HUES6 (cell line): Measurements from ENCODE around the gene ALKBH5.

ENCODE experiments used
- H3K27ac ChIP-seq: 2 replicates; pipeline ENCODE4 v1.7.0; 2013; ENCODE audit warnings: low read depth, mild to moderate bottlenecking, low read length, inconsistent platforms
- H3K27me3 ChIP-seq: 2 replicates; pipeline ENCODE4 v1.6.1; 2013; ENCODE audit warnings: low read length; ENCODE audit not compliant: control insufficient read depth, insufficient read depth
- H3K36me3 ChIP-seq: 2 replicates; pipeline ENCODE4 v1.6.1; 2013; ENCODE audit warnings: low read length; ENCODE audit not compliant: control insufficient read depth, insufficient read depth
- H3K4me1 ChIP-seq: 2 replicates; pipeline ENCODE4 v1.6.1; 2013; ENCODE audit warnings: low read length; ENCODE audit not compliant: control insufficient read depth, insufficient read depth
- H3K4me3 ChIP-seq: 2 replicates; pipeline ENCODE4 v1.5.1; 2013; ENCODE audit warnings: low read depth, low read length
- H3K9ac ChIP-seq: one replicate; pipeline ENCODE4 v1.6.1; 2013; ENCODE audit warnings: mild to moderate bottlenecking, low read length
- H3K9me3 ChIP-seq: 2 replicates; pipeline ENCODE4 v1.6.1; 2013; ENCODE audit warnings: low read depth, low read length; ENCODE audit not compliant: control insufficient read depth, insufficient read depth

Gene ALKBH5

DNA sequence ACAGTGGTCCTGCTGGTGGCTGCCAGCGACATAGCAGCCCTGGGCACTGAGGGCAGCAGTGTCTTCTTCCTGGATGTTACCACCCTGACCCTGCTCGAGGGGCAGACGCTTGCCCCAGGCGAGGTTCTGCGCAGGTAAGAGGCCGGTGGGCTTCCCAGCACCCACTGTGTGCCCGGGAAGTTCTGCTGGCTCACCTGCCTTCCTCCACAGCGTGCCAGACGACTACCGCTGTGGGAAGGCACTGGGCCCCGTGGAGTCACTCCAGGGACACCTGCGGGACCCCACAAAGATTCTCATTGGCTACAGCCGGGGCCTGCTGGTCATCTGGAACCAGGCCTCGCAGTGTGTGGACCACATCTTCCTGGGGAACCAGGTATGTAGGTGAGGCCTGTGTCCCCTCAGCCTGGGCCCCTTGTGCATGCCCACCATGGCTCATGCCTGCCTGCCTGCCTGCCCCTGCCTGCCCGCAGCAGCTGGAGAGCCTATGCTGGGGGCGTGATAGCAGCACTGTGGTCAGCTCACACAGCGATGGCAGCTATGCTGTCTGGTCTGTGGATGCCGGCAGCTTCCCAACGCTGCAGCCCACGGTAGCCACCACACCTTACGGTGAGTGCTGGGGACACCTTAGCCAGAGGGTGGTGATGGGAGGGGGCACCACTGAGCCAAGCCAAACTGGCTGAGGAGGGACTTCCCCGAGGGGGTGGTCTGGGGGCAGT is 50.3 kb downstream of the ALKBH5 start:
- H3K9ac ChIP-seq = no peak overlapping the region
- peaks cover 68% of the 10 kb centered on the region for H3K36me3 ChIP-seq
- no peaks in the 10 kb centered on the region for H3K4me1 ChIP-seq
- H3K9me3 ChIP-seq = no peaks in the 10 kb centered on the region
- no peaks in the 10 kb centered on the region for H3K27me3 ChIP-seq
- H3K4me3 ChIP-seq = no peak overlapping the region
- H3K27ac ChIP-seq = no peak overlapping the region; the same call in 1 of the 2 replicates

DNA sequence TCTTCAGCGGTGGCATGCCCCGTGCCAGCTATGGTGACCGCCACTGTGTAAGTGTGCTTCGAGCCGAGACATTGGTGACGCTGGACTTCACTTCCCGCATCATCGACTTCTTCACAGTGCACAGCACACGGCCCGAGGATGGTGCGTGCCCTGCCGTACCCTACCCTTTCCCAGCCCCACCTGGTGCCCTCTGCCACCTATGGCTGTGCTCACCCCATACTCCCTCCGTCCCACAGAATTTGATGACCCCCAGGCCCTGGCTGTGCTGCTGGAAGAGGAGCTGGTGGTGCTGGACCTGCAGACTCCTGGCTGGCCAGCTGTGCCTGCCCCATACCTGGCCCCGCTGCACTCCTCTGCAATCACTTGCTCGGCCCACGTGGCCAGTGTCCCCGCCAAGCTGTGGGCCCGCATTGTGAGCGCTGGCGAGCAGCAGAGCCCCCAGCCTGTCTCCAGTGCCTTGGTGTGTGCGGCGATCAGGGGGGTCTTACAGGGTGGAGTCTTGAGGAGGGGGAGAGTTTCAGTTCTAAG is 51.3 kb downstream of the ALKBH5 start:
- H3K4me1 ChIP-seq = no peaks in the 10 kb centered on the region
- peak overlapping the region; percentile 31; the same call in 1 of the 2 replicates for H3K27ac ChIP-seq
- no peak overlapping the region for H3K9ac ChIP-seq
- no peaks in the 10 kb centered on the region for H3K27me3 ChIP-seq
- H3K36me3 ChIP-seq = peaks cover 76% of the 10 kb centered on the region
- no peaks in the 10 kb centered on the region for H3K9me3 ChIP-seq
- H3K4me3 ChIP-seq = no peak overlapping the region

DNA sequence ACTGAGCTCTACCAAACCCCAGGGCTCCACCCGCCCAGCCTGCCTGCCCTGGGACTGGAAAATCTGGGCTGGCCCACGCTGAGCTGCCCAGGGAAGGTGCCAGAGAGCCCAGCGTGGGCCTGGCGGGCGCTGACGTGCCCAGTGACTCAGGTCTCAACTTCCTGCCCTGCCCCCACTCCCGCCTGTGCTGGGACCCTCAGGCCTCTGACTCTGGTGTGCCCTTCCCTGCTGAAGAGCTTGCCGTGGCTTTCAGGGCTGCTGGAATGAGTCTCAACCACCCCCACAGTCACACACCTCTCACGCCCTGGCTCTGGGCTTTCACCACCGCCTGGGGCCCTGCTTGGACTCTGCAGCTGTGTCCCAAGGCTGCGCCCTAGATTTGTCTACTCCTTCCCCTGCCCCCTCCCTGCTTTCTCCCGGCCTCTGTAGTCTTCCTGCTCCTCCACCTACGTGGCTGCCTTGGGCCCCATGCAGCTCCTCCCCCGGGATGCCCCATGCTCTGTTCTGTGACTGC is 52.2 kb downstream of the ALKBH5 start:
- Histone ChIP-seq H3K9me3 (no peaks in the 10 kb centered on the region), H3K27ac (peak overlapping the region; percentile 31; the same call in 1 of the 2 replicates), H3K27me3 (no peaks in the 10 kb centered on the region), H3K4me1 (no peaks in the 10 kb centered on the region), H3K4me3 (no peak overlapping the region), H3K9ac (no peak overlapping the region), H3K36me3 (peaks cover 85% of the 10 kb centered on the region)

DNA sequence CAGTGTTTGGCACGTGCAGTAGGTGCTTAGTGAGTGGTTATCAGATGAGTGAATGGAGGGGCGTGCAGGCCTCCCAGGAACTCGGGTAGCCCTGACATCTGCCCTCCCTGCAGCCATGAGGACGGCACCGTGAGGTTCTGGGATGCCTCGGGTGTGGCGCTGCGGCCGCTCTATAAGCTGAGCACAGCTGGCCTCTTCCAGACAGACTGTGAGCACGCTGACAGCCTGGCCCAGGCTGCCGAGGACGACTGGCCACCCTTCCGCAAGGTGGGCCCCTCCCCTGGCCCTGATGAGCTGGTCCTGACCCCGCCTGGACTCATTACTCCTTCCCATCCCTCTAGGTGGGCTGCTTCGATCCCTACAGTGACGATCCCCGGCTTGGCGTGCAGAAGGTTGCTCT is 52.9 kb downstream of the ALKBH5 start:
- no peaks in the 10 kb centered on the region for H3K4me1 ChIP-seq
- no peak overlapping the region for H3K27ac ChIP-seq
- no peak overlapping the region for H3K4me3 ChIP-seq
- no peaks in the 10 kb centered on the region for H3K27me3 ChIP-seq
- no peak overlapping the region for H3K9ac ChIP-seq
- peaks cover 92% of the 10 kb centered on the region for H3K36me3 ChIP-seq
- H3K9me3 ChIP-seq = no peaks in the 10 kb centered on the region

DNA sequence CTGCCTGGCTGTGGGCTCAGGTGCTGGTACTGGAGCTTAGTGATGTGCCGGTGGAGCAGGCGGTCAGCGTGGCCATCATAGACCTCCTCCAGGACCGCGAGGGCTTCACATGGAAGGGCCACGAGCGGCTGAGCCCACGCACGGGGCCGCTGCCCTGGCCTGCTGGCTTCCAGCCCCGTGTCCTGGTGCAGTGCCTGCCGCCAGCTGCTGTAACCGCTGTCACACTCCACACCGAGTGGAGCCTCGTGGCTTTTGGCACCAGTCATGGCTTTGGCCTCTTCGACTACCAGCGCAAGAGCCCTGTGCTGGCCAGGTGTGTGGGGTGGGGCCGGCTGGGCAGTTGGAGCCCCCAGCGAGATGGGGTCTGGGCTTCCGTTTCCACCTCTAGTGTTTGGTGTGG is 53.8 kb downstream of the ALKBH5 start:
- Histone ChIP-seq H3K4me3 (no peak overlapping the region), H3K27ac (no peak overlapping the region), H3K4me1 (no peaks in the 10 kb centered on the region), H3K27me3 (no peaks in the 10 kb centered on the region), H3K9ac (no peak overlapping the region), H3K36me3 (peaks cover 95% of the 10 kb centered on the region), H3K9me3 (no peaks in the 10 kb centered on the region)

DNA sequence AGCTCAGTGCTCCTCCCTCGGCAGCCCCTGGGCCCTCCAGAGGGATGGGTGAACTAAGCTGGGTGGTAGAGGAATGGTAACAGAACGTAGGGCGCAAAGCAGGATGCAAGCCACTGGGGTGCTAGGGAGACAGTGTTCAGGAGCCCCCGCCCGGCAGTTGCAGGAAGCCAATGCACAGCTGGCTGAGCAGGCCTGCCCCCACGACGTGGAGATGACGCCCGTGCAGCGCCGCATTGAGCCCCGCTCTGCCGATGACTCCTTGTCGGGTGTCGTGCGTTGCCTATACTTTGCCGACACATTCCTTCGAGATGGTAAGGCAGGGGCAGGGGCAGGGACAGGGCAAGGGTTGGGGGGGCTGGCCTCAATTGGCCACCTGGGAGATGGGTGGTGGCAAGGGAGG is 54.7 kb downstream of the ALKBH5 start:
- no peak overlapping the region for H3K4me3 ChIP-seq
- H3K27me3 ChIP-seq = no peaks in the 10 kb centered on the region
- peaks cover 92% of the 10 kb centered on the region for H3K36me3 ChIP-seq
- no peaks in the 10 kb centered on the region for H3K9me3 ChIP-seq
- no peak overlapping the region for H3K9ac ChIP-seq
- no peaks in the 10 kb centered on the region for H3K4me1 ChIP-seq
- no peak overlapping the region for H3K27ac ChIP-seq

DNA sequence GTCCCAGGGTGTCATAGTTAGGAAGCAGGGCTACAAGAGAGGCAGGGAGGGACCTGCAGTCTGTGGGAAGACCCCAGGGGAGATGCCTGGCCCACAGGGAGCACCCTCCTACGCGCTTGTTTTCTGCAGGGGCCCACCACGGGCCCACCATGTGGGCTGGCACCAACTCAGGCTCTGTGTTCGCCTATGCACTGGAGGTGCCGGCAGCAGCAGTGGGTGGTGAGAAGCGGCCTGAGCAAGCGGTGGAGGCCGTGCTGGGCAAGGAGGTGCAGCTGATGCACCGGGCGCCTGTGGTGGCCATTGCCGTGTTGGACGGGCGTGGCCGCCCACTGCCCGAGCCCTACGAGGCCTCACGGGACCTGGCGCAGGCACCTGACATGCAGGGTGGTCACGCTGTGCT is 56.8 kb downstream of the ALKBH5 start:
- Histone ChIP-seq H3K4me1 (no peaks in the 10 kb centered on the region), H3K36me3 (peaks cover 86% of the 10 kb centered on the region), H3K9me3 (no peaks in the 10 kb centered on the region), H3K4me3 (no peak overlapping the region), H3K9ac (no peak overlapping the region), H3K27me3 (no peaks in the 10 kb centered on the region), H3K27ac (no peak overlapping the region)

DNA sequence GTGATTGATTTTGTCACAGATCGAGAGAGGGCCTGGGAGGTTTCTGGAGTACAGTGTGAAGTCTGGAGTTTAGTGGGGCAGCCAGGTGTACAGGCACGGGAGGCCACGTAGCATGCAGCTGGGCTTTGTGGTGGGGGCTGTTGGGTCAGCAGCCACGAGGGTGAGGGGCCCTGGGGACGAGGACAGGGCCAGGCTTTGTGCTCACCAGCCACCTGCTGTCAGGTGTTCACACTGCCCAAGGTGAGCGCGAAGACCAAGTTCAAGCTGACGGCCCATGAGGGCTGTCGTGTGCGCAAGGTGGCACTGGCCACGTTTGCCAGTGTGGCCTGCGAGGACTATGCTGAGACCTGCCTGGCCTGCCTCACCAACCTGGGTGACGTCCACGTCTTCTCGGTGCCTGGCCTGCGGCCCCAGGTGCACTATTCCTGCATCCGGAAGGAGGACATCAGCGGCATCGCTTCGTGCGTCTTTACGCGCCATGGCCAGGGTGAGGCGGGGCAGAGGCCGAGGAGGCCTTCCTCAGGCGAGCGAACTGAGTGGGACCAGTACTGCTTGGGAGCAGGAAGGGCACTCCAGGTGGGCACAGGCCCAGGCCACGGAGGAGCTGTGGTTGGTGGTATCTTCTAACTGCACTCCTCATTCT is 57.7 kb downstream of the ALKBH5 start:
- Histone ChIP-seq H3K27me3 (no peaks in the 10 kb centered on the region), H3K36me3 (peaks cover 86% of the 10 kb centered on the region), H3K4me3 (no peak overlapping the region), H3K4me1 (peaks cover 5% of the 10 kb centered on the region), H3K9me3 (no peaks in the 10 kb centered on the region), H3K9ac (no peak overlapping the region), H3K27ac (no peak overlapping the region)

DNA sequence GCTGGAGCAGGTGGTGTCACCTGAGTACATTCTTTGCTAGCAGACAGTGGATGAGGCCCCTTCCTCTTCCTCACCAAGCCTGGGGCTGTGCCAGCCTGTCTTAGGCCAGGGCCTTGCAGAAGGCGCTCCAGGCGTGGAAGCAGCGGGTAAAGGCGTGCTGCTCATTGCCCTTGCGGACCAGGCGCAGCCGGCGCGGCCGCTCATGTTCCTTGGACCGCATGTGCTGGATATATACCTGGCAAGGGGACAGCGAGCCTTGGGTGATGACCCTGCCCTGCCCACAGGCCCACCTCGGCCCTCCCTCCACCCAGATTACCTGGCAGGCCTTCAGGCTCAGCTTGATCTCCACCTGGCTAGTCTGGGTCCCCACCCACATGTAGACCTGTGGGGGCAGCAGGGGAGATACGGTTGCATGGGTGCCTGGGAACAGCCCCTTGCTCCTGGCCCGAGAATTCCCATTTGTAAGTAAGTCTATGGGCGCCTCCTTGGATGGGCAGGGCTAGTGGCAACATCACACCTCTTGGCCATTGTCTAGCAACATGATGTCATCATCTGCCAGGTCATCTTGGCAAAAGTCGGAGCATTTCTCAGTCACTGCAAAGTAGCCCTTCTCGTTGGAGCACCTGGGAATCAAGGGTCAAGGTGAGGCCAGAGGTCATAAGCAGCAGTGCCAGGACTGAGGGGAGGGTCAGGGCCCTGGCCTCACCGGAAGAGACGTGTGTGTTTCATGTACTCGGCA is 61.6 kb downstream of the ALKBH5 start:
- Histone ChIP-seq H3K36me3 (peaks cover 78% of the 10 kb centered on the region), H3K27ac (no peak overlapping the region), H3K4me1 (peaks cover 16% of the 10 kb centered on the region), H3K27me3 (no peaks in the 10 kb centered on the region), H3K9me3 (no peaks in the 10 kb centered on the region), H3K4me3 (no peak overlapping the region), H3K9ac (no peak overlapping the region)

DNA sequence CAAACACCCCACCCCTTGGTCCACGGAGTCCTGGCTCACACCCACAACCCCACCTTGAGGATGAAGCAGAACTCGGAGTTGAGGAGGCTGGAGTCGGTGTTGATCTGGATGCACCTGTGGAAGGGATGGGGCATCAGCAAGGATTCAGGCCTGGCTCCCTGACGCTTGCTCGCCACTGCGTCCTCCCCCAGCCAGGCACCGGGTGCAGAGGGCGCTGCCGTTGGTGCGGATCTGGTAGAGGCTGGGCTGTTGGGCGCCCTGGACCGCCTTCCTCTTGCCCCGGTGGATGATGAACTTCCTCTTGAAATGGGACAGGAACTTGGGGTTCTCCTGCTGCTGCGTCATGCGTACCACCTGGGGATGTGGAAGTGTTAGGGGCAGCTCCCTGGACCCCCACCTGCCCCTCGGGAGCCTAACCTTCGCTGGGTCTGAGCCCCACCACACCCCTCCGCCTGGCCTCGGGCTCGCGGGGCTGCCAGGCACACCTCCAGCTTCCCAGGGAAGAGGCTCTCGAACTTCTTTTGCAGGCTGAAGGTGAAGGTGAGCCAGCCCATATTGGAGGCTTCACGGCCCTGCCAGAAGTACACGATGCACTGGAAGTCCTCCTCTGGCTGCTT is 62.6 kb downstream of the ALKBH5 start:
- Histone ChIP-seq H3K9ac (no peak overlapping the region), H3K27ac (0 out of 2 replicates have a peak overlapping the region, but pooled peaks have one; percentile 4), H3K36me3 (peaks cover 78% of the 10 kb centered on the region), H3K9me3 (no peaks in the 10 kb centered on the region), H3K4me3 (peak overlapping the region; percentile 49), H3K27me3 (no peaks in the 10 kb centered on the region), H3K4me1 (peaks cover 16% of the 10 kb centered on the region)
